Stomach (tissue), 9 donors: ENCODE data around the gene UPF1. TPM values are rescaled to one million over a fixed set of nuclear protein-coding genes. Genes with fewer than 3 reads are reported as not detected.

Experiments used
- DNase-seq, 2 donors: peaks; one replicate each; pipeline versions ENCODE4 v3.0.0 to v3.0.0-alpha.2; 2013 to 2019
- H3K27ac ChIP-seq, 5 donors: fragments of 200-600 bp in 4 of 5; sonication (generic) in 4 of 5; one replicate each; pipeline ENCODE4 v1.5.1; 2013 to 2019; ENCODE audit warnings: mild to moderate bottlenecking in 1 of 5, moderate library complexity in 1 of 5
- H3K27me3 ChIP-seq, 3 donors: fragments of 200-600 bp; sonication (generic); one replicate each; pipeline ENCODE4 v1.5.1; 2017 to 2019; ENCODE audit warnings: mixed run types in 1 of 3
- H3K36me3 ChIP-seq, 4 donors: fragments of 200-600 bp; sonication (generic); 1 replicate in 3 of 4; 2 replicates in 1 of 4; pipeline ENCODE4 v1.5.1; 2016 to 2019
- H3K4me1 ChIP-seq, 4 donors: fragments of 200-600 bp; sonication (generic); one replicate each; pipeline ENCODE4 v1.5.1; 2016 to 2019
- H3K4me3 ChIP-seq, 4 donors: fragments of 200-600 bp; sonication (generic) in 3 of 4; one replicate each; pipeline ENCODE4 v1.5.1; 2016 to 2019; ENCODE audit warnings: mild to moderate bottlenecking in 1 of 4
- H3K9me3 ChIP-seq, 4 donors: fragments of 200-600 bp; sonication (generic); one replicate each; pipeline ENCODE4 v1.5.1; 2016 to 2019
- EP300 ChIP-seq: sonication (generic); formaldehyde crosslinking; IDR thresholded peaks from one replicate; pipeline ENCODE4 v1.6.1; 2017; ENCODE audit warnings: antibody characterized with exemption
- POLR2A ChIP-seq, 4 donors: fragments of 450-650 bp; IDR thresholded peaks; one replicate each; pipeline ENCODE4 v1.6.1; 2016; ENCODE audit warnings: antibody characterized with exemption in 4 of 4, control low read depth in 2 of 4, mild to moderate bottlenecking in 1 of 4, moderate library complexity in 1 of 4
- POLR2AphosphoS5 ChIP-seq, 3 donors: sonication (generic); formaldehyde crosslinking; IDR thresholded peaks; one replicate each; pipeline ENCODE4 v1.6.1; 2016; ENCODE audit warnings: antibody characterized with exemption in 3 of 3
- WGBS, 5 donors: extraction: QIAGEN DNeasy Blood & Tissue Kit in 3 of 5; methylation state at CpG; one replicate each; pipeline versions ENCODE4 v1.1.5 to v1.1.7; 2013 to 2018; 5-methylcytosine and 5-hydroxymethylcytosine counted together
- intact Hi-C: fragments of 100-400 bp; cut with DNase I; formaldehyde crosslinking; loops from one replicate; pipeline ENCODE4 v1.15.1; 2023; ENCODE audit warnings: low total_unique reads
- polyA plus RNA-seq, 3 donors: library from polyadenylated mRNA; stranded (reverse); fragments of 200-250 nt; gene quantifications; one replicate each; pipeline ENCODE4 v1.2.3, GENCODE V29; 2013
- total RNA-seq, 5 donors: library from RNA; depleted of rRNA; stranded (reverse); fragments of >200 nt; gene quantifications; one replicate each; pipeline versions ENCODE4 v1.1.0 to v1.2.3, GENCODE V29; 2014 to 2016
- TF ChIP-seq, protein P1 (sequence below), 7 experiments: fragments of 450-650 bp in 4 of 7; fragments of 200-600 bp in 3 of 7; sonication (generic) in 3 of 7; IDR thresholded peaks; one replicate each; pipeline ENCODE4 v1.5.1; 2016 to 2019; ENCODE audit warnings: antibody characterized with exemption in 7 of 7, control low read depth in 2 of 7, mild to moderate bottlenecking in 1 of 7
- donor health status: healthy with polysubstance abuse.
- donor health status: Bipolar disorder and iron deficiency.
- donor health status: healthy.

The UPF1 gene
- total and polyA plus RNA-seq, 8 donors, result 26.3 to 111 (median 38.7) TPM

GRCh38 chr19:18898081-18898606, 66.4 kb downstream of the UPF1 start:
- peaks cover 25 to 42% (median 36%) of the 10 kb centered on the region in 4 donors for H3K36me3 ChIP-seq
- no peaks in the 10 kb centered on the region for H3K9me3 ChIP-seq
- WGBS, 5 donors, result 30 to 54% (median 37%) methylated on average over 8 to 18 of the region's 18 CpGs
- H3K4me1 ChIP-seq, result peaks cover 13 to 48% (median 27%) of the 10 kb centered on the region in 4 donors
- peaks cover 5 to 43% (median 34%) of the 10 kb centered on the region in 3 donors for H3K27me3 ChIP-seq
- TF ChIP-seq POLR2AphosphoS5 (IDR thresholded peaks at IDR 0.05) (no peak), POLR2A (IDR thresholded peaks at IDR 0.05) (no peak), EP300 (no peak)
- TF ChIP-seq, protein P1, sequence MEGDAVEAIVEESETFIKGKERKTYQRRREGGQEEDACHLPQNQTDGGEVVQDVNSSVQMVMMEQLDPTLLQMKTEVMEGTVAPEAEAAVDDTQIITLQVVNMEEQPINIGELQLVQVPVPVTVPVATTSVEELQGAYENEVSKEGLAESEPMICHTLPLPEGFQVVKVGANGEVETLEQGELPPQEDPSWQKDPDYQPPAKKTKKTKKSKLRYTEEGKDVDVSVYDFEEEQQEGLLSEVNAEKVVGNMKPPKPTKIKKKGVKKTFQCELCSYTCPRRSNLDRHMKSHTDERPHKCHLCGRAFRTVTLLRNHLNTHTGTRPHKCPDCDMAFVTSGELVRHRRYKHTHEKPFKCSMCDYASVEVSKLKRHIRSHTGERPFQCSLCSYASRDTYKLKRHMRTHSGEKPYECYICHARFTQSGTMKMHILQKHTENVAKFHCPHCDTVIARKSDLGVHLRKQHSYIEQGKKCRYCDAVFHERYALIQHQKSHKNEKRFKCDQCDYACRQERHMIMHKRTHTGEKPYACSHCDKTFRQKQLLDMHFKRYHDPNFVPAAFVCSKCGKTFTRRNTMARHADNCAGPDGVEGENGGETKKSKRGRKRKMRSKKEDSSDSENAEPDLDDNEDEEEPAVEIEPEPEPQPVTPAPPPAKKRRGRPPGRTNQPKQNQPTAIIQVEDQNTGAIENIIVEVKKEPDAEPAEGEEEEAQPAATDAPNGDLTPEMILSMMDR (IDR thresholded peaks at IDR 0.05), result no peak
- H3K4me3 ChIP-seq, result no peak overlapping the region
- intact Hi-C loops, result no loop called here
- no peak overlapping the region for H3K27ac ChIP-seq
- DNase-seq, result no peak

GRCh38 chr19:18898607-18899408, 67.0 kb downstream of the UPF1 start:
- no peak for DNase-seq
- Histone ChIP-seq H3K4me1 (peaks cover 13 to 43% (median 25%) of the 10 kb centered on the region in 4 donors), H3K27ac (no peak overlapping the region), H3K36me3 (peaks cover 31 to 49% (median 43%) of the 10 kb centered on the region in 4 donors), H3K27me3 (peaks cover 5 to 36% (median 29%) of the 10 kb centered on the region in 3 donors), H3K9me3 (no peaks in the 10 kb centered on the region), H3K4me3 (no peak overlapping the region)
- TF ChIP-seq POLR2A (IDR thresholded peaks at IDR 0.05) (no peak), POLR2AphosphoS5 (IDR thresholded peaks at IDR 0.05) (no peak), EP300 (no peak)
- TF ChIP-seq, protein P1 (IDR thresholded peaks at IDR 0.05), result no peak
- intact Hi-C loops, result no loop called here
- WGBS, 5 donors, result 59 to 76% (median 65%) methylated on average over 14 to 18 of the region's 18 CpGs

- TF ChIP-seq POLR2A (IDR thresholded peaks at IDR 0.05), result no peak
- TF ChIP-seq, protein P1 (IDR thresholded peaks at IDR 0.05), result no peak
- TF ChIP-seq EP300, result no peak
- no peak for TF ChIP-seq POLR2AphosphoS5 (IDR thresholded peaks at IDR 0.05)
- Histone ChIP-seq H3K4me1 (peaks cover 12 to 32% (median 14%) of the 10 kb centered on the region in 4 donors), H3K27me3 (peaks cover 0 to 25% (median 18%) of the 10 kb centered on the region in 3 donors), H3K27ac (no peak overlapping the region), H3K4me3 (no peak overlapping the region), H3K9me3 (no peaks in the 10 kb centered on the region), H3K36me3 (peaks cover 38 to 60% (median 54%) of the 10 kb centered on the region in 4 donors)
- WGBS, 5 donors, result 82 to 90% (median 86%) methylated on average over 12 to 20 of the region's 20 CpGs
- no peak for DNase-seq
- intact Hi-C loops, result no loop called here
These were observed 68.1 kb downstream of the UPF1 start for GRCh38 chr19:18899624-18900560.
